MM.1S (cell line): ENCODE results near the gene TAS2R10.

Experiments
- DNase-seq: peaks from one replicate; pipeline ENCODE4 v3.0.0-alpha.2; 2015
- H2AFZ ChIP-seq: fragments of 300-600 bp; sonication (generic); 2 replicates; pipeline ENCODE4 v1.6.0; 2016; ENCODE audit warnings: antibody characterized with exemption, low read length
- H3F3A ChIP-seq: fragments of 300-600 bp; sonication (generic); 2 replicates; pipeline ENCODE4 v1.6.1; 2016; ENCODE audit warnings: mild to moderate bottlenecking, antibody characterized with exemption, low read length, moderate library complexity, mixed read lengths; ENCODE audit not compliant: insufficient read depth
- H3K27ac ChIP-seq: fragments of 300-600 bp; sonication (generic); 2 replicates; pipeline ENCODE4 v1.5.1; 2016; ENCODE audit warnings: mild to moderate bottlenecking, low read length
- H3K27me3 ChIP-seq: fragments of 300-600 bp; sonication (generic); replicated peaks from 2 replicates; pipeline ENCODE4 v1.6.0; 2016; ENCODE audit warnings: low read length; ENCODE audit not compliant: insufficient read depth
- H3K36me3 ChIP-seq: fragments of 300-600 bp; sonication (generic); replicated peaks from 2 replicates; pipeline ENCODE4 v1.6.1; 2016; ENCODE audit warnings: mild to moderate bottlenecking, low read length, mixed read lengths; ENCODE audit not compliant: insufficient read depth
- H3K4me1 ChIP-seq: fragments of 300-600 bp; sonication (generic); 2 replicates; pipeline ENCODE4 v1.6.1; 2016; ENCODE audit warnings: low read length, mixed read lengths
- H3K4me2 ChIP-seq: fragments of 300-600 bp; sonication (generic); 2 replicates; pipeline ENCODE4 v1.6.0; 2016; ENCODE audit warnings: low read depth, low read length
- H3K4me3 ChIP-seq: fragments of 300-600 bp; sonication (generic); 2 replicates; pipeline ENCODE4 v1.5.1; 2016; ENCODE audit warnings: low read length, mixed read lengths
- H3K79me2 ChIP-seq: fragments of 300-600 bp; sonication (generic); 2 replicates; pipeline ENCODE4 v1.6.1; 2016; ENCODE audit warnings: mixed run types, low read length, mixed read lengths
- H3K9ac ChIP-seq: fragments of 300-600 bp; sonication (generic); 2 replicates; pipeline ENCODE4 v1.6.1; 2016; ENCODE audit warnings: low read length, mixed read lengths
- H3K9me2 ChIP-seq: fragments of 300-600 bp; sonication (generic); replicated peaks from 2 replicates; pipeline ENCODE4 v1.6.1; 2016; ENCODE audit warnings: mild to moderate bottlenecking, low read length, mixed read lengths; ENCODE audit not compliant: insufficient read depth
- H3K9me3 ChIP-seq: fragments of 300-600 bp; sonication (generic); replicated peaks from 2 replicates; pipeline ENCODE4 v1.6.1; 2016; ENCODE audit warnings: mild to moderate bottlenecking, low read length, mixed read lengths; ENCODE audit not compliant: insufficient read depth
- H4K20me1 ChIP-seq: fragments of 300-600 bp; sonication (generic); 2 replicates; pipeline ENCODE4 v1.6.1; 2016; ENCODE audit warnings: mild to moderate bottlenecking, low read length, moderate library complexity, mixed read lengths; ENCODE audit not compliant: insufficient read depth
- CTCF ChIP-seq: fragments of 300-600 bp; sonication (generic); IDR thresholded peaks from 2 replicates; pipeline ENCODE4 v1.5.1; 2016; ENCODE audit warnings: antibody characterized with exemption, low read length, mixed read lengths
- EZH2 ChIP-seq: fragments of 300-600 bp; sonication (generic); optimal IDR thresholded peaks from 2 replicates; pipeline ENCODE3; 2017; ENCODE audit warnings: low read depth, mild to moderate bottlenecking, antibody characterized with exemption, low read length, mixed read lengths
- EZH2phosphoT487 ChIP-seq: fragments of 300-600 bp; sonication (generic); IDR thresholded peaks from 2 replicates; pipeline ENCODE4 v1.6.1; 2018; ENCODE audit warnings: antibody characterized with exemption, low read length

The TAS2R10 gene

GRCh38 chr12:10829994-10830393, 3.8 kb upstream of the TAS2R10 start:
- Histone ChIP-seq H3K36me3 (no peaks in the 10 kb centered on the region), H3K79me2 (no peaks in the 10 kb centered on the region), H3K27ac (no peak overlapping the region), H4K20me1 (no peaks in the 10 kb centered on the region), H3K9me3 (no peaks in the 10 kb centered on the region), H3K4me1 (no peaks in the 10 kb centered on the region), H3K4me3 (no peak overlapping the region), H3F3A (no peaks in the 10 kb centered on the region), H3K27me3 (no peaks in the 10 kb centered on the region), H2AFZ (no peak overlapping the region), H3K9me2 (no peaks in the 10 kb centered on the region), H3K9ac (no peak overlapping the region), H3K4me2 (no peak overlapping the region)
- no peak for DNase-seq
- TF ChIP-seq CTCF (no peak), EZH2 (no peak), EZH2phosphoT487 (no peak)

- Histone ChIP-seq H4K20me1 (no peaks in the 10 kb centered on the region), H3K4me3 (no peak overlapping the region), H3K4me1 (no peaks in the 10 kb centered on the region), H3K4me2 (no peak overlapping the region), H3K36me3 (no peaks in the 10 kb centered on the region), H3K9me3 (no peaks in the 10 kb centered on the region), H3K79me2 (no peaks in the 10 kb centered on the region), H3K27ac (no peak overlapping the region), H3K9ac (no peak overlapping the region), H3F3A (no peaks in the 10 kb centered on the region), H2AFZ (no peak overlapping the region), H3K9me2 (no peaks in the 10 kb centered on the region), H3K27me3 (no peaks in the 10 kb centered on the region)
- TF ChIP-seq CTCF (no peak), EZH2 (no peak), EZH2phosphoT487 (no peak)
- no peak for DNase-seq
Observed at GRCh38 chr12:10824957-10825356, 1.2 kb downstream of the TAS2R10 start.

DNA sequence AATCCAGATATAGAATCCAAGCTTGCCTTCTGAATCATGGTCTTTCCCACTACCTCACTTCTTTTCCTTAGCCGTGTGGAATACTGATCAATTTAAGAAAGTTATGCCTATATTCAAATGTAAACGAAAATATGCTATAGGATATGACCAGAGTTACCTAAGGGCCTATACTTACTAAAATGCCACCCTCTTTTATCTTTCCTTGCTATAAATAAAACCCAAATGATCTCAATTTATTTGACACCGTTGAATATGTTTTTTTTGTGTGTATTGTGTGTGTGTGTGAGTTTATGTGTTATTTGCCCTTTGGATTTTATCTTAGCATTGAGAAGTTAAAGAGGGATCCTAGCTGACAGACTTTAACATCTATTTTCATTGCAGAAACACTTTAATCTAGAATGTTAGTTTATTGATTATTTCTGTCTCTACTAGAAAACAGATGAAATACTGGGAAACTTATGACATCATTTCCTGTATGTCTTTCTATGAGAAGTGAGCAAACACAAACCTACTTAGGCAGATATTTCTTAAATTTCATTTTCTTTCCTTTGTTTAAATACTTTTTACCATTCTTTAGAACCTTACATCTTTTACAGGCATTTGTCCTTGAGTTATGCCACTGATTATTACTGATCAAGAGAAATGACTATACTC, 14.1 kb downstream of the TAS2R10 start:
- H2AFZ ChIP-seq: no peak overlapping the region
- no peaks in the 10 kb centered on the region for H3K4me1 ChIP-seq
- no peak for DNase-seq
- TF ChIP-seq EZH2phosphoT487 (no peak), EZH2 (no peak), CTCF (no peak)
- H3K27ac ChIP-seq: no peak overlapping the region
- H3K9ac ChIP-seq: no peak overlapping the region
- H3K79me2 ChIP-seq: no peaks in the 10 kb centered on the region
- no peaks in the 10 kb centered on the region for H4K20me1 ChIP-seq
- no peaks in the 10 kb centered on the region for H3K27me3 ChIP-seq
- no peaks in the 10 kb centered on the region for H3K9me3 ChIP-seq
- H3K4me2 ChIP-seq: no peak overlapping the region
- no peaks in the 10 kb centered on the region for H3F3A ChIP-seq
- H3K36me3 ChIP-seq: no peaks in the 10 kb centered on the region
- H3K4me3 ChIP-seq: no peak overlapping the region
- no peaks in the 10 kb centered on the region for H3K9me2 ChIP-seq
